ENCODE measurements around the gene PNO1. TPM values are rescaled to one million over a fixed set of nuclear protein-coding genes. Genes with fewer than 3 reads are reported as not detected.

PNO1 gene
- total and polyA plus RNA-seq, 2 donors (not counting 3 experiments of a cell fraction or from before 2014, with no cell fraction given), result 9.4 to 25.6 TPM

GRCh38 chr2:68151037-68151436 is 6.7 kb upstream of the PNO1 start:
- H3K9me1 ChIP-seq (replicated peaks; ENCODE audit: control insufficient read depth, extremely low read depth, insufficient read depth, low read length), result no peaks in the 10 kb centered on the region
- intact Hi-C loops (cut with micrococcal nuclease), result no loop called here
- BruUV-seq (replicated peaks), result no TSS peak
- ChIA-PET CTCF (interaction anchor here (0.8 to 1.3 kb wide), 4 partner anchors 13 to 133 kb away, joined by 3 to 4 read pairs (median 4); no protein-coding TSS in a partner anchor), POLR2A (no interaction called here)
- H3K4me1 ChIP-seq (ENCODE audit: control insufficient read depth, extremely low read depth, insufficient read depth, low read length), result peaks cover 12% of the 10 kb centered on the region
- dilution Hi-C loops (cut with MboI; ENCODE audit: extremely low pct_ligation_motif_present, low sequenced_read_pairs), result no loop called here
- no peaks in the 10 kb centered on the region for H4K20me1 ChIP-seq (replicated peaks; ENCODE audit: control insufficient read depth, extremely low read depth, insufficient read depth, low read length)
- peaks cover 5% of the 10 kb centered on the region for H3K79me2 ChIP-seq (ENCODE audit: control insufficient read depth, insufficient read depth, low read length)
- no peak overlapping the region for H3K4me3 ChIP-seq (replicated peaks in 1 of 3; ENCODE audit: insufficient read depth in 1 of 3, low read depth in 1 of 3, low read length in 3 of 3)
- no peaks in the 10 kb centered on the region for H3K36me3 ChIP-seq (ENCODE audit: control insufficient read depth in 2 of 2, extremely low read depth in 1 of 2, insufficient read depth in 2 of 2, low read length in 2 of 2)
- FAIRE-seq (peak; percentile 88), DNase-seq (ENCODE audit: low read depth, low spot score) (peak; percentile 29)
- no peaks in the 10 kb centered on the region for H3K9me3 ChIP-seq (replicated peaks; ENCODE audit: control insufficient read depth, insufficient read depth, low read length)
- peak overlapping the region; percentile 42 for H3K27ac ChIP-seq (ENCODE audit: insufficient read depth, low read depth, low read length)
- no peaks in the 10 kb centered on the region for H3K27me3 ChIP-seq (ENCODE audit: control insufficient read depth in 2 of 2, insufficient read depth in 2 of 2, low read length in 2 of 2)
- H3K4me2 ChIP-seq (ENCODE audit: insufficient read depth, low read length), result peak overlapping the region; percentile 72
- TF ChIP-seq JUN (IDR thresholded peaks at IDR 0.05; ENCODE audit: borderline replicate concordance, insufficient read depth, insufficient read length, low read depth) (peak; percentile 44), POLR2AphosphoS5 (IDR thresholded peaks at IDR 0.05; ENCODE audit: insufficient read depth, low read depth, low read length) (no peak)
- peak overlapping the region; percentile 57 for H2AFZ ChIP-seq (ENCODE audit: low read depth, low read length)
- H3K9ac ChIP-seq (replicated peaks; ENCODE audit: extremely low read depth, insufficient read depth, low read length), result no peak overlapping the region

DNA sequence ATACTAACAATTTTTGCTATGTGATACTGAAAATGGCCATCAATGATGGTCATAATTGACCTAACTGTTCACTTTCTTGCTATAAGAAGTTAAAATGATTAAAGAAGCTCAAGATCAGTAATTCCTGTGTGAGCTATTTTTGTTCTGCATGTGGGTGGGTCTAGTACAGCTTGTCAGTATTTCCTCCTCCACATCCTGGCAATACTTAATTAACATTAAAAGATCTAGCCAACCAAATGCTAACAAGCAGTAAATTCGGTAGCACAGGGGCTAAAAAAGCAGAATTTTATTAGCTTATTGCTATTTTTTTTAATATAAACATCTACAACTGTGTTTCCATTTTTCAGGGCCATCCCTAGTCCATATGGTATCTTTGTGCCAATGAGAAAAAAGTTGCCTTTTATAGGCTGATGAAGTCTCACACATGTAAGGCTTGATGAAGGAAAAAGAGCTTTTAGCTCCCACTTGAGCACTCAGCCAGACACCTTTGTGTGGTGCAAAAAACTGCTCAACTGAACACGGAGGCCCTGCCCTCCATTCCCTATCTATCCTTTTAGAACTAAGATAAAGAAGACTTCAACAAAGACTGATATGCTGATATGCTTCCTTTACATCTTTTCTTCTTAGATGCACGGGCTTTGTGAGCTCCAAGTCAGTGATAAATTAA is 4.9 kb upstream of the PNO1 start:
- CTCF ChIA-PET, result interaction anchor here (0.7 to 1.5 kb wide), 13 partner anchors 9 to 410 kb away, joined by 3 to 6 read pairs (median 3); partner anchors contain the start of gene CNRIP1
- Histone ChIP-seq H3K9me1 (replicated peaks; ENCODE audit: control insufficient read depth, extremely low read depth, insufficient read depth, low read length) (no peaks in the 10 kb centered on the region), H3K79me2 (ENCODE audit: control insufficient read depth, insufficient read depth, low read length) (peaks cover 16% of the 10 kb centered on the region), H3K4me2 (ENCODE audit: insufficient read depth, low read length) (no peak overlapping the region), H3K4me3 (replicated peaks in 1 of 3; ENCODE audit: insufficient read depth in 1 of 3, low read depth in 1 of 3, low read length in 3 of 3) (no peak overlapping the region), H3K27me3 (ENCODE audit: control insufficient read depth in 2 of 2, insufficient read depth in 2 of 2, low read length in 2 of 2) (no peaks in the 10 kb centered on the region), H2AFZ (ENCODE audit: low read depth, low read length) (no peak overlapping the region), H3K9ac (replicated peaks; ENCODE audit: extremely low read depth, insufficient read depth, low read length) (no peak overlapping the region), H3K9me3 (replicated peaks; ENCODE audit: control insufficient read depth, insufficient read depth, low read length) (no peaks in the 10 kb centered on the region), H3K27ac (ENCODE audit: insufficient read depth, low read depth, low read length) (no peak overlapping the region), H3K36me3 (ENCODE audit: control insufficient read depth in 2 of 2, extremely low read depth in 1 of 2, insufficient read depth in 2 of 2, low read length in 2 of 2) (no peaks in the 10 kb centered on the region), H3K4me1 (ENCODE audit: control insufficient read depth, extremely low read depth, insufficient read depth, low read length) (peaks cover 19% of the 10 kb centered on the region), H4K20me1 (replicated peaks; ENCODE audit: control insufficient read depth, extremely low read depth, insufficient read depth, low read length) (no peaks in the 10 kb centered on the region)
- dilution Hi-C loops (cut with MboI; ENCODE audit: extremely low pct_ligation_motif_present, low sequenced_read_pairs) (no loop called here), intact Hi-C loops (cut with micrococcal nuclease) (no loop called here)
- FAIRE-seq (no peak), DNase-seq (ENCODE audit: low read depth, low spot score) (no peak)
- POLR2A ChIA-PET, result no interaction called here
- no TSS peak for BruUV-seq (replicated peaks)
- no peak for TF ChIP-seq MYC (IDR thresholded peaks at IDR 0.05; ENCODE audit: low read depth, low read length)
- TF ChIP-seq EZH2 (IDR thresholded peaks at IDR 0.05; ENCODE audit: borderline replicate concordance, low read depth, low read length, severe bottlenecking), result no peak
- no peak for TF ChIP-seq FOS (IDR thresholded peaks at IDR 0.05; ENCODE audit: borderline replicate concordance, insufficient read depth, low read length)
- TF ChIP-seq, protein P1, sequence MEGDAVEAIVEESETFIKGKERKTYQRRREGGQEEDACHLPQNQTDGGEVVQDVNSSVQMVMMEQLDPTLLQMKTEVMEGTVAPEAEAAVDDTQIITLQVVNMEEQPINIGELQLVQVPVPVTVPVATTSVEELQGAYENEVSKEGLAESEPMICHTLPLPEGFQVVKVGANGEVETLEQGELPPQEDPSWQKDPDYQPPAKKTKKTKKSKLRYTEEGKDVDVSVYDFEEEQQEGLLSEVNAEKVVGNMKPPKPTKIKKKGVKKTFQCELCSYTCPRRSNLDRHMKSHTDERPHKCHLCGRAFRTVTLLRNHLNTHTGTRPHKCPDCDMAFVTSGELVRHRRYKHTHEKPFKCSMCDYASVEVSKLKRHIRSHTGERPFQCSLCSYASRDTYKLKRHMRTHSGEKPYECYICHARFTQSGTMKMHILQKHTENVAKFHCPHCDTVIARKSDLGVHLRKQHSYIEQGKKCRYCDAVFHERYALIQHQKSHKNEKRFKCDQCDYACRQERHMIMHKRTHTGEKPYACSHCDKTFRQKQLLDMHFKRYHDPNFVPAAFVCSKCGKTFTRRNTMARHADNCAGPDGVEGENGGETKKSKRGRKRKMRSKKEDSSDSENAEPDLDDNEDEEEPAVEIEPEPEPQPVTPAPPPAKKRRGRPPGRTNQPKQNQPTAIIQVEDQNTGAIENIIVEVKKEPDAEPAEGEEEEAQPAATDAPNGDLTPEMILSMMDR (IDR thresholded peaks at IDR 0.05; ENCODE audit: extremely low read depth in 1 of 2, insufficient read depth in 1 of 2, low read depth in 1 of 2, low read length in 2 of 2), result no peak
- TF ChIP-seq JUN (IDR thresholded peaks at IDR 0.05; ENCODE audit: borderline replicate concordance, insufficient read depth, insufficient read length, low read depth), result no peak
